B cell (primary cell): Measurements from ENCODE around the gene COL25A1. TPM values are rescaled to one million over a fixed set of nuclear protein-coding genes. Genes with fewer than 3 reads are reported as not detected.

ENCODE experiments used
- ATAC-seq: fragments of 200-7000 bp; cut with Tn5 transposase; one replicate; pipeline ENCODE4 v1.10.0; 2021; ENCODE audit warnings: low read depth, mild to moderate bottlenecking, moderate number of reproducible peaks, moderate library complexity
- CTCF ChIA-PET: fragments of 350-600 bp; sonication (Branson Sonifier 250); formaldehyde crosslinking; loops from one replicate; lab custom pipeline; 2021; ENCODE audit warnings: antibody characterized with exemption, inconsistent platforms; lab: Charles Lee
- POLR2A ChIA-PET: fragments of 350-600 bp; sonication (Branson Sonifier 250); formaldehyde crosslinking; loops from one replicate; lab custom pipeline; 2021; ENCODE audit warnings: antibody characterized with exemption; lab: Charles Lee
- DNase-seq: peaks from one replicate; pipeline ENCODE4 v3.0.0; 2013
- H2AFZ ChIP-seq: 2 replicates; pipeline ENCODE4 v1.6.1; 2012; ENCODE audit warnings: mild to moderate bottlenecking, low read depth, low read length; ENCODE audit not compliant: insufficient read depth, poor library complexity, severe bottlenecking
- H3K27ac ChIP-seq, 2 donors: 1 replicate in 1 of 2; 2 replicates in 1 of 2; pipeline ENCODE4 v1.5.1; 2012 to 2013; ENCODE audit warnings: low read length in 2 of 2, mild to moderate bottlenecking in 2 of 2, moderate library complexity in 1 of 2
- H3K27me3 ChIP-seq, 4 experiments: fragments of 200-600 bp in 1 of 4; sonication (generic) in 1 of 4; replicated peaks in 1 of 4; 1 replicate in 2 of 4; 2 replicates in 2 of 4; pipeline versions ENCODE4 v1.6.1 to v1.7.0; 2013 to 2016; ENCODE audit warnings: low read length in 3 of 4, mild to moderate bottlenecking in 2 of 4, mixed read lengths in 1 of 4, moderate library complexity in 1 of 4; ENCODE audit not compliant: insufficient read depth in 4 of 4, control insufficient read depth in 3 of 4; ENCODE audit errors: control extremely low read depth in 1 of 4
- H3K36me3 ChIP-seq, 2 experiments: replicated peaks in 1 of 2; 1 replicate in 1 of 2; 2 replicates in 1 of 2; pipeline versions ENCODE4 v1.6.1 to v1.7.1; 2013; ENCODE audit warnings: low read length in 1 of 2; ENCODE audit not compliant: insufficient read depth in 2 of 2, control insufficient read depth in 1 of 2; ENCODE audit errors: control extremely low read depth in 1 of 2, extremely low read depth in 1 of 2
- H3K4me1 ChIP-seq, 2 donors: fragments of 200-600 bp in 1 of 2; sonication (generic) in 1 of 2; 1 replicate in 1 of 2; 2 replicates in 1 of 2; pipeline versions ENCODE4 v1.5.1 to v1.6.1; 2013 to 2017; ENCODE audit warnings: low read length in 2 of 2; ENCODE audit not compliant: control insufficient read depth in 2 of 2, insufficient read depth in 2 of 2
- H3K4me2 ChIP-seq: replicated peaks from 2 replicates; pipeline ENCODE3; 2012; ENCODE audit warnings: mild to moderate bottlenecking, low read depth, low read length; ENCODE audit not compliant: poor library complexity, severe bottlenecking
- H3K4me3 ChIP-seq, 5 experiments: fragments of 200-600 bp in 1 of 5; sonication (generic) in 1 of 5; 1 replicate in 3 of 5; 2 replicates in 2 of 5; pipeline versions ENCODE4 v1.5.1 to v1.7.0; 2011 to 2016; ENCODE audit warnings: low read length in 4 of 5, mild to moderate bottlenecking in 4 of 5, low read depth in 2 of 5, control low read depth in 1 of 5, moderate library complexity in 1 of 5; ENCODE audit not compliant: insufficient read depth in 1 of 5; ENCODE audit errors: control extremely low read depth in 1 of 5, extremely low read depth in 1 of 5
- H3K79me2 ChIP-seq: fragments of 200-600 bp; sonication (generic); one replicate; pipeline ENCODE4 v1.6.0; 2016; ENCODE audit warnings: low read length; ENCODE audit not compliant: control insufficient read depth, insufficient read depth
- H3K9ac ChIP-seq: fragments of 200-600 bp; sonication (generic); 2 replicates; pipeline ENCODE4 v1.6.1; 2017; ENCODE audit warnings: mild to moderate bottlenecking, low read length, moderate library complexity
- H3K9me3 ChIP-seq, 3 donors: one replicate each; pipeline versions ENCODE4 v1.6.1 to v1.7.1; 2013; ENCODE audit warnings: low read length in 2 of 3; ENCODE audit not compliant: control insufficient read depth in 2 of 3, insufficient read depth in 1 of 3; ENCODE audit errors: control extremely low read depth in 1 of 3
- H4K20me1 ChIP-seq: 2 replicates; pipeline ENCODE4 v1.6.0; 2012; ENCODE audit warnings: mild to moderate bottlenecking, low read length; ENCODE audit not compliant: insufficient read depth, control insufficient read depth, poor library complexity, severe bottlenecking
- H3K27ac Mint-ChIP-seq: one replicate; pipeline ENCODE4 v1.8.0; 2021; ENCODE audit warnings: mixed read lengths
- H3K27me3 Mint-ChIP-seq: one replicate; pipeline ENCODE4 v1.8.0; 2021; ENCODE audit warnings: mixed read lengths
- H3K4me1 Mint-ChIP-seq: one replicate; pipeline ENCODE4 v1.8.0; 2021; ENCODE audit warnings: mixed read lengths
- H3K4me3 Mint-ChIP-seq: one replicate; pipeline ENCODE4 v1.8.0; 2021; ENCODE audit warnings: mixed read lengths
- H3K9me3 Mint-ChIP-seq: one replicate; pipeline ENCODE4 v1.8.0; 2022; ENCODE audit warnings: mixed read lengths; ENCODE audit not compliant: insufficient read depth
- EZH2 ChIP-seq: IDR thresholded peaks from 2 replicates; pipeline ENCODE4 v1.6.1; 2012; ENCODE audit warnings: borderline replicate concordance, low read depth, mild to moderate bottlenecking, moderate library complexity, low read length; ENCODE audit not compliant: insufficient read depth, poor library complexity, severe bottlenecking
- WGBS: methylation state at CpG from one replicate; pipeline ENCODE4 v1.1.5; 2013; ENCODE audit warnings: missing lambda C conversion rate; ENCODE audit not compliant: insufficient coverage; 5-methylcytosine and 5-hydroxymethylcytosine counted together
- intact Hi-C: fragments of 100-400 bp; cut with micrococcal nuclease; formaldehyde crosslinking; loops from one replicate; pipeline ENCODE4 v1.10.0; 2022
- polyA plus RNA-seq: library from polyadenylated mRNA; depleted of rRNA; stranded (reverse); fragments of >200 nt; gene quantifications from 2 replicates; pipeline ENCODE4 v1.2.3, GENCODE V29; 2012
- total RNA-seq, 2 donors: library from RNA; stranded (reverse); fragments of 120-200 nt in 1 of 2; gene quantifications; 1 replicate in 1 of 2; 2 replicates in 1 of 2; pipeline versions ENCODE4 v1.2.3 to v1.2.4, GENCODE V29; 2013 to 2022
- TF ChIP-seq, protein P1 (sequence below): fragments of 200-600 bp; IDR thresholded peaks from one replicate; pipeline ENCODE4 v1.8.0; 2022; ENCODE audit warnings: antibody characterized with exemption, mild to moderate bottlenecking

COL25A1 gene
- total and polyA plus RNA-seq, 2 donors (not counting 1 experiment from before 2014, with no cell fraction given) = not detected

DNA sequence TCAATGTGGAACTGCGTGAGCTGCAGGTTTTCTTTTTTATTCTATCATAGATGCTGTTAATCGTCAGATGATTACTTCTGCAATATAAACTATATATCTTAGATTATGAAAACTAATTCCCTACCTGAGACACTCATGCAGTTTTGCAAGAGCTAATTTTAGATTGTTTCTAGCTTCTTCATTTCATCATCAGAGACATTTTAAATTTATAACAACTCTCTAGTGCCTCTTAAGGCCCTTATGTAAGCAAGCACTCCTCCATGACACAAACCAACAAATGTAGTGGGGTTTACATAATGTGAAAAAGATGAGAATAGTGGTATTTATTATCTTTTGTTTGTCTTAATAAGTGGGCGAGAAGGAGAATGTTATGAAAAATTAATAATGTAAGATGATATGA lies 369.4 kb downstream of the COL25A1 start:
- Histone ChIP-seq H3K4me2 (no peak overlapping the region), H3K4me3 (no peak overlapping the region), H4K20me1 (no peaks in the 10 kb centered on the region), H3K4me1 (no peaks in the 10 kb centered on the region), H3K36me3 (no peaks in the 10 kb centered on the region), H3K9ac (no peak overlapping the region), H3K27me3 (no peaks in the 10 kb centered on the region), H2AFZ (no peak overlapping the region), H3K79me2 (no peaks in the 10 kb centered on the region), H3K27ac (no peak overlapping the region), H3K9me3 (no peaks in the 10 kb centered on the region)
- ChIA-PET POLR2A (no interaction called here), CTCF (no interaction called here)
- whole genome bisulfite sequencing = no CpG with 5 or more reads among the region's 3 CpGs
- Mint-ChIP-seq H3K27ac (no peak overlapping the region), H3K27me3 (no peaks in the 10 kb centered on the region), H3K4me3 (no peak overlapping the region), H3K4me1 (no peaks in the 10 kb centered on the region), H3K9me3 (no peaks in the 10 kb centered on the region)
- TF ChIP-seq, protein P1, sequence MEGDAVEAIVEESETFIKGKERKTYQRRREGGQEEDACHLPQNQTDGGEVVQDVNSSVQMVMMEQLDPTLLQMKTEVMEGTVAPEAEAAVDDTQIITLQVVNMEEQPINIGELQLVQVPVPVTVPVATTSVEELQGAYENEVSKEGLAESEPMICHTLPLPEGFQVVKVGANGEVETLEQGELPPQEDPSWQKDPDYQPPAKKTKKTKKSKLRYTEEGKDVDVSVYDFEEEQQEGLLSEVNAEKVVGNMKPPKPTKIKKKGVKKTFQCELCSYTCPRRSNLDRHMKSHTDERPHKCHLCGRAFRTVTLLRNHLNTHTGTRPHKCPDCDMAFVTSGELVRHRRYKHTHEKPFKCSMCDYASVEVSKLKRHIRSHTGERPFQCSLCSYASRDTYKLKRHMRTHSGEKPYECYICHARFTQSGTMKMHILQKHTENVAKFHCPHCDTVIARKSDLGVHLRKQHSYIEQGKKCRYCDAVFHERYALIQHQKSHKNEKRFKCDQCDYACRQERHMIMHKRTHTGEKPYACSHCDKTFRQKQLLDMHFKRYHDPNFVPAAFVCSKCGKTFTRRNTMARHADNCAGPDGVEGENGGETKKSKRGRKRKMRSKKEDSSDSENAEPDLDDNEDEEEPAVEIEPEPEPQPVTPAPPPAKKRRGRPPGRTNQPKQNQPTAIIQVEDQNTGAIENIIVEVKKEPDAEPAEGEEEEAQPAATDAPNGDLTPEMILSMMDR = no peak
- TF ChIP-seq EZH2 = no peak
- DNase-seq = no peak
- ATAC-seq = no peak
- intact Hi-C loops = no loop called here

DNA sequence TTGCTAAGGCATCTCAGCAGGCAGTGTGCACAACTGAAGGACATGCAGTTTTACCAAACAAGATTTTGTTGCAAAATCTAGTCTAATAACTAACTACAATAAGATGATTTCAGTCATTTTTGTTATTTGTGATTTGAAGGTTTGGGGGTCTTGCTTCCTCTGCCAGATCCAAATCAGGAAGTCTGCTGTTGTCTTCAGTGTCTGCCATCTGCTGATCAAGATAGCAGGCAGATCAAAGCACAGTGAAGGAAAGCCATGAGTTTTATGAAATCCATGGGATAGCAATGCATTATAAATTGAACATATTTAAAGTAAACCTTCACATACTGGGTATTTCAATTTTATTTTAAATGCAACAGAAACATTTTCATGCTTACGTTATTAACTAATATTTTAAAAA lies 370.5 kb downstream of the COL25A1 start:
- Histone ChIP-seq H3K27ac (no peak overlapping the region), H2AFZ (no peak overlapping the region), H3K4me2 (no peak overlapping the region), H3K4me1 (no peaks in the 10 kb centered on the region), H3K79me2 (no peaks in the 10 kb centered on the region), H4K20me1 (no peaks in the 10 kb centered on the region), H3K36me3 (no peaks in the 10 kb centered on the region), H3K9me3 (no peaks in the 10 kb centered on the region), H3K4me3 (no peak overlapping the region), H3K9ac (no peak overlapping the region), H3K27me3 (no peaks in the 10 kb centered on the region)
- Mint-ChIP-seq H3K27ac (no peak overlapping the region), H3K4me3 (no peak overlapping the region), H3K9me3 (no peaks in the 10 kb centered on the region), H3K4me1 (no peaks in the 10 kb centered on the region), H3K27me3 (no peaks in the 10 kb centered on the region)
- POLR2A ChIA-PET = no interaction called here
- CTCF ChIA-PET = no interaction called here
- TF ChIP-seq EZH2 = no peak
- no CpG with 5 or more reads among the region's 1 CpG for WGBS
- DNase-seq = no peak
- ATAC-seq = no peak
- intact Hi-C loops = no loop called here
